Measurements from ENCODE around the gene LMCD1.

The LMCD1 gene

DNA sequence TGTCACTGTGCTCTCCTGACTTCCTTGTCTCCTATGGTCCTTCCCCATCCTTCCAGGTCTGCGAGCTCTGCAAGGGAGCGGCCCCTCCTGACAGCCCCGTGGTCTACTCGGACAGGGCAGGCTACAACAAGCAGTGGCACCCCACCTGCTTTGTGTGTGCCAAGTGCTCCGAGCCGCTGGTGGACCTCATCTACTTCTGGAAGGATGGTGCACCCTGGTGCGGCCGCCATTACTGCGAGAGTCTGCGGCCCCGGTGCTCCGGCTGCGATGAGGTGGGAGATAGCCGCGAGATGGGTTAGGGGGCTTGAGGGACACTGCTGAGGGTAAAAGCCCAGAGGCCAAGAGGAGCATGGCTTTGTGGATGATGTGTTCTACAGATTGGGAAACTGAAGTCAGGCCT, 63.8 kb downstream of the LMCD1 start:
- TF ChIP-seq POLR2AphosphoS5 (IDR thresholded peaks at IDR 0.05; ENCODE audit: low read depth, low read length): no peak
- no peak for TF ChIP-seq SIN3A (IDR thresholded peaks at IDR 0.05; ENCODE audit: borderline replicate concordance, insufficient read depth, low read length)

DNA sequence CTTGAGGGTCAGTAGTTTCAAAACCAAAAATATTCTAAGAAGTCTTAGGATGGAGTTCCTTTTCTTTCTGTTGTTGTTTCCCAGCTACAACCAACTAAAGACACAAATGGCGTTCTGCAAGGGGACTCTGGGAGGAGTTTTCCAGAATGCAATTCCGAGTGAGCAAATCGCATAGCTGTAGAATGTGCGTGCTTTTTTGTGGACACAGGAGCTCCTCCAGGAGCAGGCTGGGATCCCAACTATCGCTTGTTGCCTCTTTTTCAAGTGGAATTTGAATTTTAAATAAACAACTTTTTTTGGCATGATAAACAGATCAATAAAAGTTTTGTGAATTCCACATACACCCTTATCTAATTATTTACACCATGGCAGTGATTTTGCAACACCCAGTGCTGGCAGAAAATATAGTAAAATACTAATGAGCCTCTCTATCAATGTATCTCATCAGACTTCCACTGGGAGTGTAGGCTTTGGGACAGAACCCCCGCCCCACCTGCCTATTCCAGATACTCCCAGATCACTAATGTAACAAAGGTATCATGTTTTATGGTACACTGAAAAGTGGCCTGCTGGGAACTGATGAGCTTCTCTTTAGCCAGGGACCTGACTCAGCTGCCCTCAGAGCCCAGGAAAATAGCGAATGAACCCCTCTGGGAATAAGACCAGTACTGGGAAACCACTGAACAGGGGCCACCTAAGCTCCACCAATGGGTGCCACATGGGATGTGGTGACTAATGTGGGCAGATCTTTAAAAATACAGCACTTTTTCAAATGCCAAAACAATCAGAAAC, 66.4 kb downstream of the LMCD1 start:
- TF ChIP-seq, protein P1, sequence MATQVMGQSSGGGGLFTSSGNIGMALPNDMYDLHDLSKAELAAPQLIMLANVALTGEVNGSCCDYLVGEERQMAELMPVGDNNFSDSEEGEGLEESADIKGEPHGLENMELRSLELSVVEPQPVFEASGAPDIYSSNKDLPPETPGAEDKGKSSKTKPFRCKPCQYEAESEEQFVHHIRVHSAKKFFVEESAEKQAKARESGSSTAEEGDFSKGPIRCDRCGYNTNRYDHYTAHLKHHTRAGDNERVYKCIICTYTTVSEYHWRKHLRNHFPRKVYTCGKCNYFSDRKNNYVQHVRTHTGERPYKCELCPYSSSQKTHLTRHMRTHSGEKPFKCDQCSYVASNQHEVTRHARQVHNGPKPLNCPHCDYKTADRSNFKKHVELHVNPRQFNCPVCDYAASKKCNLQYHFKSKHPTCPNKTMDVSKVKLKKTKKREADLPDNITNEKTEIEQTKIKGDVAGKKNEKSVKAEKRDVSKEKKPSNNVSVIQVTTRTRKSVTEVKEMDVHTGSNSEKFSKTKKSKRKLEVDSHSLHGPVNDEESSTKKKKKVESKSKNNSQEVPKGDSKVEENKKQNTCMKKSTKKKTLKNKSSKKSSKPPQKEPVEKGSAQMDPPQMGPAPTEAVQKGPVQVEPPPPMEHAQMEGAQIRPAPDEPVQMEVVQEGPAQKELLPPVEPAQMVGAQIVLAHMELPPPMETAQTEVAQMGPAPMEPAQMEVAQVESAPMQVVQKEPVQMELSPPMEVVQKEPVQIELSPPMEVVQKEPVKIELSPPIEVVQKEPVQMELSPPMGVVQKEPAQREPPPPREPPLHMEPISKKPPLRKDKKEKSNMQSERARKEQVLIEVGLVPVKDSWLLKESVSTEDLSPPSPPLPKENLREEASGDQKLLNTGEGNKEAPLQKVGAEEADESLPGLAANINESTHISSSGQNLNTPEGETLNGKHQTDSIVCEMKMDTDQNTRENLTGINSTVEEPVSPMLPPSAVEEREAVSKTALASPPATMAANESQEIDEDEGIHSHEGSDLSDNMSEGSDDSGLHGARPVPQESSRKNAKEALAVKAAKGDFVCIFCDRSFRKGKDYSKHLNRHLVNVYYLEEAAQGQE (IDR thresholded peaks at IDR 0.05; ENCODE audit: insufficient read depth in 1 of 2, low read depth in 2 of 2, low read length in 2 of 2): no peak
- TF ChIP-seq FOXP2 (optimal IDR thresholded peaks at IDR 0.05; ENCODE audit: borderline replicate concordance, extremely low read depth, extremely low read length, insufficient read depth): no peak

DNA sequence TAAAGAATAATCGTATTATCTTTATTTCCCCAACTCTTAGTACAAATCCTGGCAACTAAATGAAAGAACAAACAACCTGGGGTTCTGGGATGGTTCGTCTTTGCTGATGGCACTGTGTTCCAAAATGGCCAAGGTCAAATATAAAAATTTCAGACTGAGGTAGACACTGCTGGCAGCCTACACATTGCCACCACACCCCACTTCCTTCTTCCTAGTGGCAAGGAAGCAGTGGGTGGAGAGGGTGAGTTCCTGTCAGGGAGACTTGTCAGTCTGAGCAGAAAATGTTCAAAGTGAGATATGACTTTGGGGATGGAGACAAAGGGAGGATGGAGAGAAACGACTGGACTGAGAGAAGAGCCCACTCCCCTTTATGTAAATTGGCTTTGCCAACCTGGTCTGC, 69.6 kb downstream of the LMCD1 start:
- TF ChIP-seq SIN3A (IDR thresholded peaks at IDR 0.05; ENCODE audit: borderline replicate concordance, insufficient read depth, low read length): no peak

DNA sequence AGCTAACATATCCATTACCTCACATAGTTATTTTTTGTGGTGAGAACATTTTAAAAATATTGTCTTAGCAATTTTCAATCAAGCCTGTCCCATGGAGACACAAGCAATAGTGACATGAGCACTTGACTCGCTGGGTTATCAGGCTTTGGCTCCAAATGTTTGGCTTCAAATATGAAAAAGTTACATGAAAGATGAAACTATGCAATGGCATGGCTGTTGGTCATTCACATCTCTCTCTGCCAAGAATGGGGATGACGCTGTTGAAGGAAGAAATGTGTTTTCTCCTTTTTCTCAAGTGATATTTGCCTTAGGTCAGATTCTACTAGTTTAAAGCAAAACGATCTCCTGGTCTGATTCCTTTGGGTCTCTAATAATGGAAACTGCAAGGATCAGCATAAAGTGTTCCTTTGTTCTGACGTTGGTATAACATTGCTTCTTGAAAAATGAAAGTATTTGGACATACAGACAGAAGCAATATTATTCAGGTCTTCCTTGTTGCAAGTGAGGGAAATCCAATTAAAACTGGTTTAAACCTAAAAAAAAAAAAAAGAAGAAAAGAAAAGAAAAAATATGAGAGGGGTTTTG, 71.8 kb downstream of the LMCD1 start:
- no peak for TF ChIP-seq TAF1 (IDR thresholded peaks at IDR 0.05; ENCODE audit: borderline replicate concordance, insufficient read depth, low read length)

DNA sequence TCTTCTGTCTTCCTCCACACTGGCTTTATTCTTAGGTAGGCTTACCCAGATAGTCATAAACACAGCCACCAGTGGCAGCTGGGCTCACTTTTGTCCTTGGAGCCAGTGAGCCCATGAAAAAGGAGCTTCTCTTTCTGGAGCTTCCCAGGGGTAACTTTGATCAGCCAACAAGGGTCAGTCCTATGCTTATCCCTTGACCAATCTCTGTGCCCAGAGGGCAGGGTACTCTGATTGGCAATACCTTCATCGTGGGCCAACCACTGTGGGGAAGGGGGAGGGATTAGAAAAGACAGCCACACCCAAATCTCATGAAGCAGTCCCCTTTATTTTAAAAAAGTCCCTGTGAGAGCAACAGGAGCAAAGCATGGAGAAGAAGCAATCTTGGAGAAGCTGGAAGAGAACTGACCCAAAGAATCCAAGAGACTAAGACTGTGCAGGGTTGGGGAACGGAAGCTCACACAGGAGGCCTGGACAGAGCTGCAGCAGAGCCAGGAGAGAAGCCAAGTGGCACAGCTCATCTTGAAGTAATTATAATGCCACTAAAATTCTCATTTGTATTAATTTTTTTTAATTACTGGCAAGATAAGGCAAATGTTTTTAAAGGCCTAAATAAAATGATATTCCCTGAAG, 72.5 kb downstream of the LMCD1 start:
- TF ChIP-seq FOXP2 (optimal IDR thresholded peaks at IDR 0.05; ENCODE audit: borderline replicate concordance, extremely low read depth, extremely low read length, insufficient read depth): no peak
- TF ChIP-seq, protein P1 (IDR thresholded peaks at IDR 0.05; ENCODE audit: insufficient read depth in 1 of 2, low read depth in 2 of 2, low read length in 2 of 2): no peak
- TF ChIP-seq POLR2AphosphoS5 (IDR thresholded peaks at IDR 0.05; ENCODE audit: low read depth, low read length): no peak

DNA sequence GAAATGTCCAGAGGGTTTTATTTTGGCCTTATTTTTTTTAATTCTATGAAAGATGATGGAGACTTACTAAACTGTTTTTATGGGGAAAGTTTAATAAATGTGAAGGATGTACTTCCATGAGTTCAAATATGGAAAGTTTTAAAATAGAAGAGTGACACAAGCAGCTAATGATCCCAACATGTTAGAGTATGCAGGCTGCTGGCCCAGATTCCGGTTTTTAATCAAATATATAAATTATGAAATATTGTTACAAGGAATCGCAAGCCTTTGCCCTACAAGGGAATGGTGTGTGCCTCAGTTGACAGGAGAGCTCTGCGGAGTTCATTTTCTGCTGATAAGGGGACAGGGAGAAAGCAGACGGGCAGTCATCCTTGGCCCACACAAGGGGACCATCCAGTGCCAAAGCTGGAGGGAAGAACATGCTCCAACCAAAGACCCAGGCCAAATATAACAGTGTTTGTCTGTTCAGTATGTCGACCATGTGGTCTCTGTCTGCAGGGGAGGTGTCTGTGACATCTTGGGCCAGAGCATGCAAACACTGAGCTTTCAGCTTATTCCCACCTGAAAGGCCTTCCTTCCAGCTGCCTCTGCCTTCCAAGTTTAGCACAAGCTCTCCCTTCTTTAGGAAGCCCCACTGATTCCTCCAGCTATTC, 73.2 kb downstream of the LMCD1 start:
- no peak for TF ChIP-seq POLR2AphosphoS5 (IDR thresholded peaks at IDR 0.05; ENCODE audit: low read depth, low read length)
- TF ChIP-seq, protein P1 (IDR thresholded peaks at IDR 0.05; ENCODE audit: insufficient read depth in 1 of 2, low read depth in 2 of 2, low read length in 2 of 2): no peak
- TF ChIP-seq FOXP2 (optimal IDR thresholded peaks at IDR 0.05; ENCODE audit: borderline replicate concordance, extremely low read depth, extremely low read length, insufficient read depth): no peak
- no peak for TF ChIP-seq SIN3A (IDR thresholded peaks at IDR 0.05; ENCODE audit: borderline replicate concordance, insufficient read depth, low read length)
- TF ChIP-seq TAF1 (IDR thresholded peaks at IDR 0.05; ENCODE audit: borderline replicate concordance, insufficient read depth, low read length): no peak

Measured in PFSK-1 (cell line).